CD14-positive monocyte (primary cell): ENCODE measurements around the gene FGA. TPM values are rescaled to one million over a fixed set of nuclear protein-coding genes. Genes with fewer than 3 reads are reported as not detected.

Experiments
- DNase-seq, 3 donors: peaks; one replicate each; pipeline ENCODE4 v3.0.0-alpha.2; 2011 to 2022
- H2AFZ ChIP-seq: 2 replicates; pipeline ENCODE4 v1.6.0; 2012; ENCODE audit warnings: mild to moderate bottlenecking, low read depth, low read length, inconsistent platforms; ENCODE audit not compliant: insufficient read depth, poor library complexity, severe bottlenecking
- H3K27ac ChIP-seq, 2 donors: 1 replicate in 1 of 2; 2 replicates in 1 of 2; pipeline ENCODE4 v1.5.1; 2012 to 2013; ENCODE audit warnings: low read length in 2 of 2, control low read depth in 1 of 2, inconsistent platforms in 1 of 2, low read depth in 1 of 2, mild to moderate bottlenecking in 1 of 2
- H3K27me3 ChIP-seq, 2 donors: one replicate each; pipeline versions ENCODE4 v1.6.0 to v1.6.1; 2011 to 2013; ENCODE audit warnings: low read length in 2 of 2; ENCODE audit not compliant: control insufficient read depth in 2 of 2, insufficient read depth in 2 of 2
- H3K36me3 ChIP-seq, 2 donors: replicated peaks in 1 of 2; 1 replicate in 1 of 2; 2 replicates in 1 of 2; pipeline versions ENCODE4 v1.5.1 to v1.6.1; 2012 to 2013; ENCODE audit warnings: low read length in 2 of 2, control low read depth in 1 of 2, inconsistent platforms in 1 of 2, mild to moderate bottlenecking in 1 of 2; ENCODE audit not compliant: insufficient read depth in 2 of 2, control insufficient read depth in 1 of 2
- H3K4me1 ChIP-seq, 2 donors: 1 replicate in 1 of 2; 2 replicates in 1 of 2; pipeline versions ENCODE4 v1.5.1 to v1.6.1; 2012 to 2013; ENCODE audit warnings: low read length in 2 of 2, control low read depth in 1 of 2, inconsistent platforms in 1 of 2, mild to moderate bottlenecking in 1 of 2, moderate library complexity in 1 of 2; ENCODE audit not compliant: insufficient read depth in 2 of 2, control insufficient read depth in 1 of 2
- H3K4me2 ChIP-seq: replicated peaks from 2 replicates; pipeline ENCODE3; 2012; ENCODE audit warnings: low read length, moderate library complexity, mild to moderate bottlenecking; ENCODE audit not compliant: poor library complexity, severe bottlenecking; ENCODE audit errors: extremely low read depth
- H3K4me3 ChIP-seq, 3 experiments: fragments of 200-600 bp in 1 of 3; sonication (generic) in 1 of 3; replicated peaks in 1 of 3; 1 replicate in 2 of 3; 2 replicates in 1 of 3; pipeline ENCODE4 v1.5.1; 2011 to 2013; ENCODE audit warnings: low read length in 3 of 3, mild to moderate bottlenecking in 3 of 3, control low read depth in 2 of 3, low read depth in 2 of 3, inconsistent platforms in 1 of 3, moderate library complexity in 1 of 3
- H3K79me2 ChIP-seq: 2 replicates; pipeline ENCODE4 v1.6.0; 2012; ENCODE audit warnings: mild to moderate bottlenecking, control low read depth, inconsistent platforms, low read length, moderate library complexity; ENCODE audit not compliant: insufficient read depth
- H3K9ac ChIP-seq: 2 replicates; pipeline ENCODE4 v1.6.0; 2017; ENCODE audit warnings: low read length, mild to moderate bottlenecking; ENCODE audit not compliant: insufficient read depth, poor library complexity, severe bottlenecking
- H3K9me3 ChIP-seq, 2 donors: replicated peaks in 1 of 2; 1 replicate in 1 of 2; 2 replicates in 1 of 2; pipeline versions ENCODE4 v1.5.1 to v1.6.1; 2012 to 2013; ENCODE audit warnings: low read length in 2 of 2, control low read depth in 1 of 2; ENCODE audit not compliant: control insufficient read depth in 1 of 2, insufficient read depth in 1 of 2
- H4K20me1 ChIP-seq: 2 replicates; pipeline ENCODE4 v1.6.0; 2012; ENCODE audit warnings: mild to moderate bottlenecking, low read length, control low read depth, moderate library complexity; ENCODE audit not compliant: insufficient read depth
- H3K27ac Mint-ChIP-seq, 7 donors: one replicate each; pipeline ENCODE4 v1.8.0; 2020; ENCODE audit warnings: mild to moderate bottlenecking in 7 of 7, mixed read lengths in 7 of 7, moderate library complexity in 6 of 7, inconsistent platforms in 2 of 7
- H3K27me3 Mint-ChIP-seq, 3 donors: one replicate each; pipeline ENCODE4 v1.8.0; 2021 to 2022; ENCODE audit warnings: low read depth in 3 of 3, mild to moderate bottlenecking in 3 of 3, mixed read lengths in 3 of 3, moderate library complexity in 3 of 3, inconsistent platforms in 1 of 3
- H3K36me3 Mint-ChIP-seq, 2 donors: one replicate each; pipeline ENCODE4 v1.8.0; 2020; ENCODE audit warnings: mixed read lengths in 2 of 2, inconsistent platforms in 1 of 2, mild to moderate bottlenecking in 1 of 2
- H3K4me1 Mint-ChIP-seq: one replicate; pipeline ENCODE4 v1.8.0; 2020; ENCODE audit warnings: mild to moderate bottlenecking, mixed read lengths
- H3K4me3 Mint-ChIP-seq, 2 donors: one replicate each; pipeline ENCODE4 v1.8.0; 2020; ENCODE audit warnings: mild to moderate bottlenecking in 2 of 2, mixed read lengths in 2 of 2, moderate library complexity in 1 of 2
- H3K9me3 Mint-ChIP-seq, 7 donors: one replicate each; pipeline ENCODE4 v1.8.0; 2020 to 2022; ENCODE audit warnings: mixed read lengths in 7 of 7, mild to moderate bottlenecking in 6 of 7, moderate library complexity in 6 of 7, inconsistent platforms in 2 of 7
- WGBS: methylation state at CpG from one replicate; pipeline ENCODE4 v1.1.5; 2013; ENCODE audit warnings: missing lambda C conversion rate; ENCODE audit not compliant: insufficient coverage; 5-methylcytosine and 5-hydroxymethylcytosine counted together
- intact Hi-C, 2 donors: fragments of 100-400 bp; cut with micrococcal nuclease; formaldehyde crosslinking; loops; one replicate each; pipeline versions ENCODE4 v1.15.0 to v1.15.1; 2023
- polyA plus RNA-seq, 3 donors: library from polyadenylated mRNA; depleted of rRNA in 1 of 3; unstranded in 2 of 3; stranded (reverse) in 1 of 3; fragments of 300-500 nt in 2 of 3; fragments of >200 nt in 1 of 3; fragmentation: Illumina TruSeq in 2 of 3; gene quantifications; 1 replicate in 2 of 3; 2 replicates in 1 of 3; pipeline ENCODE4 v1.2.3, GENCODE V29; 2012 to 2021
- TF ChIP-seq, protein P1 (sequence below): fragments of 200-600 bp; IDR thresholded peaks from one replicate; pipeline ENCODE4 v1.8.0; 2022; ENCODE audit warnings: antibody characterized with exemption, mild to moderate bottlenecking

FGA gene
- polyA plus RNA-seq, 3 donors = not detected

DNA sequence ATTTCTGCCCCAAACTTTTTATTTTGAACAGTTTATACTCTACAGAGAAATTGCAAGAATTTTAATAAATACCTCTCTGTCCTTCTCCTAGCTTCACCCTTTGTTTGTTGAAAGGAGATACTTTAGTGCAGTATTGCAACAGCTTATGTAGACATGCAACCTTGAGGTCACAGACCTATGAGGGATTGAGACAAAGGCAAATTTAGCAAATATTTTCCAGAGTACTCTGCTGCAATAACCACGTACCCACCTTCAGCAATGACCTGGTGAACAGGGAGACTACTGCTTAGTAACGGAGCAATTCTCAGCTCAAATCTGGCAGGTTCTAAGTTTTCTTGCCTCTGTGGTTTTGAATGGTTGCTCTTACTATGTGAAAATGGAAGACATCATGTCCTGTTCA is 13.2 kb downstream of the FGA start:
- intact Hi-C loops = no loop called here
- no peaks in the 10 kb centered on the region for H3K36me3 ChIP-seq
- Mint-ChIP-seq H3K27me3 (peaks cover 0 to 4% (median 2%) of the 10 kb centered on the region in 3 donors), H3K4me1 (no peaks in the 10 kb centered on the region), H3K4me3 (no peak overlapping the region), H3K9me3 (no peaks in the 10 kb centered on the region), H3K27ac (no peak overlapping the region), H3K36me3 (no peaks in the 10 kb centered on the region)
- H3K79me2 ChIP-seq = no peaks in the 10 kb centered on the region
- H2AFZ ChIP-seq = no peak overlapping the region
- H3K27me3 ChIP-seq = no peaks in the 10 kb centered on the region
- no peak overlapping the region for H3K4me2 ChIP-seq
- WGBS = no CpG with 5 or more reads among the region's 2 CpGs
- no peak overlapping the region for H3K27ac ChIP-seq
- TF ChIP-seq, protein P1, sequence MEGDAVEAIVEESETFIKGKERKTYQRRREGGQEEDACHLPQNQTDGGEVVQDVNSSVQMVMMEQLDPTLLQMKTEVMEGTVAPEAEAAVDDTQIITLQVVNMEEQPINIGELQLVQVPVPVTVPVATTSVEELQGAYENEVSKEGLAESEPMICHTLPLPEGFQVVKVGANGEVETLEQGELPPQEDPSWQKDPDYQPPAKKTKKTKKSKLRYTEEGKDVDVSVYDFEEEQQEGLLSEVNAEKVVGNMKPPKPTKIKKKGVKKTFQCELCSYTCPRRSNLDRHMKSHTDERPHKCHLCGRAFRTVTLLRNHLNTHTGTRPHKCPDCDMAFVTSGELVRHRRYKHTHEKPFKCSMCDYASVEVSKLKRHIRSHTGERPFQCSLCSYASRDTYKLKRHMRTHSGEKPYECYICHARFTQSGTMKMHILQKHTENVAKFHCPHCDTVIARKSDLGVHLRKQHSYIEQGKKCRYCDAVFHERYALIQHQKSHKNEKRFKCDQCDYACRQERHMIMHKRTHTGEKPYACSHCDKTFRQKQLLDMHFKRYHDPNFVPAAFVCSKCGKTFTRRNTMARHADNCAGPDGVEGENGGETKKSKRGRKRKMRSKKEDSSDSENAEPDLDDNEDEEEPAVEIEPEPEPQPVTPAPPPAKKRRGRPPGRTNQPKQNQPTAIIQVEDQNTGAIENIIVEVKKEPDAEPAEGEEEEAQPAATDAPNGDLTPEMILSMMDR = no peak
- no peaks in the 10 kb centered on the region for H4K20me1 ChIP-seq
- no peak overlapping the region for H3K9ac ChIP-seq
- no peak for DNase-seq
- H3K4me1 ChIP-seq = no peaks in the 10 kb centered on the region
- no peaks in the 10 kb centered on the region for H3K9me3 ChIP-seq
- H3K4me3 ChIP-seq = no peak overlapping the region

DNA sequence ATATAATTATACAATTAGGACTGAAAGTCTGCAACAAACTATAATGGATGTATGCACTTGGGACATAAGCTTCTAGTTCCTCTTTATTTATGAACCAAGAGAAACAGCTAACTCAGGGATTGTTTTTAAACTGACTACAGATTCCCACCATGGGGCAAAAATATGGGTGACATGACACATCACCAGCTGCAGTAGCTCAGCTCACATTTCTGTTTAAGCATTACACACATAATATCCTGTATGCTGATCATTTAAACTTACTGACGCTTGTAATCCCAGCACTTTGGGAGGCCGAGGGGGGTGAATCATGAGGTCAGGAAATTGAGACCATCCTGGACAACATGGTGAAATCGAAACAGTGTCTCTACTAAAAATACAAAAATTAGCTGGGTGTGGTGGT is 16.2 kb downstream of the FGA start:
- no peaks in the 10 kb centered on the region for H3K4me1 ChIP-seq
- peaks cover 0 to 2% (median 0%) of the 10 kb centered on the region in 7 donors for H3K9me3 Mint-ChIP-seq
- H3K4me1 Mint-ChIP-seq = no peaks in the 10 kb centered on the region
- H3K36me3 Mint-ChIP-seq = no peaks in the 10 kb centered on the region
- no peak overlapping the region for H3K4me3 ChIP-seq
- no peak overlapping the region for H2AFZ ChIP-seq
- H3K27me3 Mint-ChIP-seq = peaks cover 0 to 1% (median 0%) of the 10 kb centered on the region in 3 donors
- H3K27me3 ChIP-seq = no peaks in the 10 kb centered on the region
- 100% methylated on average over 1 of the region's 3 CpGs for WGBS
- no peak overlapping the region for H3K27ac ChIP-seq
- intact Hi-C loops = no loop called here
- no peak overlapping the region for H3K4me2 ChIP-seq
- TF ChIP-seq, protein P1 = no peak
- no peaks in the 10 kb centered on the region for H3K9me3 ChIP-seq
- H3K79me2 ChIP-seq = no peaks in the 10 kb centered on the region
- H3K36me3 ChIP-seq = no peaks in the 10 kb centered on the region
- no peak for DNase-seq
- H3K4me3 Mint-ChIP-seq = no peak overlapping the region
- no peak overlapping the region for H3K27ac Mint-ChIP-seq
- no peaks in the 10 kb centered on the region for H4K20me1 ChIP-seq
- no peak overlapping the region for H3K9ac ChIP-seq
